ENCODE measurements around the gene GTF2A2. TPM values are rescaled to one million over a fixed set of nuclear protein-coding genes. Genes with fewer than 3 reads are reported as not detected.
"Not testable (repeated sequence)": the region's sequence is repeated elsewhere in the genome, so short reads cannot be mapped to it uniquely, and the experiment has no call there.

The GTF2A2 gene, protein sequence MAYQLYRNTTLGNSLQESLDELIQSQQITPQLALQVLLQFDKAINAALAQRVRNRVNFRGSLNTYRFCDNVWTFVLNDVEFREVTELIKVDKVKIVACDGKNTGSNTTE
- total RNA-seq, result 59.4 and 68.0 TPM in 2 replicates

DNA sequence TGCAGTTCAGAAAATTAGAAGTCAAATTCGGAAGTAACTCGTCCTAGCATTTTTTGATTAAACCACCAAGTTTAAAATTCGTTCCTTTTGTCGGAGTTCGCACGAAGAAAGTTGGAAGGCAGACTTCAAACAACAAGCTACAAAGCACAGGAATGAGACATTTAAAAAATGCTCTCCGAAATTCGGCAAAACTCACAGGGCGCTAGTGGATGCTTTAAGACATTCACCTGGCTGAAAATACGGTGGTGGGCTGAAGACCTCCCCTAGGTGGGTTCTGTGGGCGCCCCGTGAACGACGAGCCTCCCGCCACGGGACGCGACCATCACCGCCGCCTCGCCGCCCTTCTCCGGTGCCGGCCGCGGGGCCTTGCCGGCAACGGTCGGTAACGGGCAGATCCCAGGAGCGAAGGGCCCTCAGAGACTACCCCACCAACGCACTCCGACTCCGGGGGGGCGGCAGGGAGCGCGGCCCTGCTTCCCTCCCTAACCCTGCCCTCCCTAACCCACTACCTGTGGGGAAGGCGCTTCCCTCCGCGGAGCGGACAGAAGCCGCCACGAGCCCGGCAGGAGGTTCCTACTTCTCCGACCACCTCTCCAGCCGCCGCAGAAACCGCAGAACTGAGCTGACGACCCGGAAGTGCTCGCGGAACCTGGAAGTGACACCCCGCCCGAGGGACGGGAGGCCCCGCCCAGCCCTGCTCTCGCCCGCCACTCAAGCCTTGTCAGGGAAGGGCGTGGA lies at the start of gene GTF2A2:
Gene GTF2A2 (minus strand): TSS at position 619 of the 738 bp plus-strand sequence. CDS start 5,238 bp downstream, outside the sequence.
- peak; percentile 88 for DNase-seq (ENCODE audit: low read depth, low spot score)

DNA sequence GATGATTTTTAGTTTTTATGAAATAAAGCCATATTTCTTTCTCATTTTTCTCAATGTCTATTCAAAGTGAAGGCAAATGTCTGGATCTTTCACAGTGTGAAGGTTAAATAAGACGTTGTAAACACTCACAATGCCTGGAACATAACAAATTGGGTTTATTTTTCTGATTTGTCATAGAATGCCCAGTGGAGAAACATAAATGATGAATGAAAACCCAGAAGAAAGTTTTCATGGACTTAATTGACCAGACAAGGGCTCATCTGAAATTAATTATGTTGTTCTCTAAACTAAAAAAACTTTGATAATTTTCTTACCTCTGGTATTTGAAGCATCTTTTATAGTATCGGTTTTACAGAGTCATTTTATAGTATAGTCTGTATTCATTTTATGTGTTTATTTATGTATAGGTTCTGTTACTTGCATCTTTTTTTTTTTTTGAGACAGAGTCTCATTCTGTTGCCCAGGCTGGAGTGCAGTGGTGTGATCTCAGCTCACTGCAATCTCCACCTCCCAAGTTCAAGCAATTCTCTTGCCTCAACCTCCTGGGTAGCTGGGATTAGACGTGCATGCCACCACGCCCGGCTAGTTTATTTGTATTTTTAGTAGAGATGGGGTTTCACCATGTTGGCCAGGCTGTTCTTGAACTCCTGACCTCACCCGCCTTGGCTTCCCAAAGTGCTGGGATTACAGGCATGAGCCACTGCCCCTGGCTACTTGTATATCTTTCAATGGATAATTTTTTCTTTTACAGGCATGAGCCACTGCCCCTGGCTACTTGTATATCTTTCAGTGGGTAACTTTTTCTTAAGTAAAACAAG lies 46.9 kb upstream of the GTF2A2 start:
- DNase-seq (ENCODE audit: low read depth, low spot score), result no peak

GRCh38 chr15:59702351-59702750 lies 45.0 kb upstream of the GTF2A2 start:
- no peak for DNase-seq (ENCODE audit: low read depth, low spot score)

- no peak for DNase-seq (ENCODE audit: low read depth, low spot score)
Observed at GRCh38 chr15:59701880-59702279, 44.6 kb upstream of the GTF2A2 start.

GRCh38 chr15:59699810-59700431 lies 42.6 kb upstream of the GTF2A2 start:
- no peak for DNase-seq (ENCODE audit: low read depth, low spot score)

GRCh38 chr15:59698065-59698464 lies 40.8 kb upstream of the GTF2A2 start:
- DNase-seq (ENCODE audit: low read depth, low spot score), result not testable (repeated sequence)

GRCh38 chr15:59696332-59696731 lies 39.0 kb upstream of the GTF2A2 start:
- no peak for DNase-seq (ENCODE audit: low read depth, low spot score)

- no peak for DNase-seq (ENCODE audit: low read depth, low spot score)
Observed at GRCh38 chr15:59694779-59695178, 37.5 kb upstream of the GTF2A2 start.

GRCh38 chr15:59691194-59691805 lies 34.0 kb upstream of the GTF2A2 start:
- no peak for DNase-seq (ENCODE audit: low read depth, low spot score)

- DNase-seq (ENCODE audit: low read depth, low spot score), result no peak
Observed at GRCh38 chr15:59689626-59690236, 32.4 kb upstream of the GTF2A2 start.

DNA sequence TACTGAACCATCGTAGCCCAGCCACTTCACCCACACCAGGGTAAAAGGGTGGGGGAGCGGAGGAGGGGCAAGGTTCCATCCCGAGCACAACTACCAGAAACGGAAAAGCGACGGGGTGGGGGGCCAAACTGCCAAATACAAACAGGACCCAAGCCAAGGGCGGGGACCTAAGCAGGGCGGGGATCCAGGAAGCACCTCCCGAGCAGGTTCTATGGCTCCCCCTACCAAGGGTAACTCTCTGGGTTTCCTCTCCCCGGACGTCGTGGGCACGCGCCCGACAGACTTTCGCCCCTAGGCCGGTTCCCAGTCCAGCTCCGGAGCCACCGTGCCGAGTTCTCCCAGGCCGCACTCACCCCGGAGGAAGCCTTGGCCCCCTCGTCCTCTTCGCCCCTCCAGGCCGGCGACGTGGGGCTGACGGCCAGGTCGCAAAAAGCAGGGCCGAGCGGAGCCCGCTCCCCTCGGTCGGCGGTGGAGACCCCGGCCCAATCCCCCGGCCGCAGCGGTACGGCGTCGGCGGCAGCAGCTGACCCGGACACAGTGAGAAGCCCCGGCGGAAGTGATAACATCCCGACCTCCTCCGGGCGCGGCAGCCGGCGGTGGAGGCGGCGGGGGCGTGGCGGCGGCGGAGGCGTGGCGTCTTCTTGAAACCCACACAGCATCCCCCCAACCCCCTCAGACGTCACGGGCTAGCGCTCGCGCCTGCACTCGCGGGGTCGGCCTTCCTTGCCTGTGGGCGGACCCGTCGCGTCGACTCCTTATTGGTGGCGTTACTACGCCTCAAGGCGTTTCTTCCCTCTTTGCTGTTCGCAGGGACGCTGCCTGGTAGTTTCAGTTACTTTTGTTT lies 31.7 kb upstream of the GTF2A2 start, which contains the start of gene BNIP2:
Gene BNIP2 (minus strand): TSS at position 539 of the 844 bp plus-strand sequence. CDS start 6,863 bp downstream, outside the sequence.
- peak; percentile 98 for DNase-seq (ENCODE audit: low read depth, low spot score)

DNA sequence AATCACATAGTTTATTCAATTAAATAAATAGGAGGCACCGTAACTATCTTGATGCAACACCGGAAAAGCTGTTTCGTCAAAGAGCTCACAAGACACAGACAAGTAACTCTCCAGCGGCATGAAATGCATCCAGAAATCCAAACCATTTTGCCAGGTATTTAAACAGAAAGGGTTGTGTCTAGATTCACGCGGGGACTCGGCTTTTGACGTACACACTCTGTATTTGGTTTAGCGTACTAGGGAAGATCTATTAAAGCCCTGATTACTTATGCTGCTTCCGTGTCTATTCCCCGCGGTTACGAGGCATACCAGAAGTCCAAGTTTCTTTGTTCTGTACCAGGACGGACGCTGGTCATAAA lies 31.1 kb upstream of the GTF2A2 start:
- DNase-seq (ENCODE audit: low read depth, low spot score), result no peak

DNA sequence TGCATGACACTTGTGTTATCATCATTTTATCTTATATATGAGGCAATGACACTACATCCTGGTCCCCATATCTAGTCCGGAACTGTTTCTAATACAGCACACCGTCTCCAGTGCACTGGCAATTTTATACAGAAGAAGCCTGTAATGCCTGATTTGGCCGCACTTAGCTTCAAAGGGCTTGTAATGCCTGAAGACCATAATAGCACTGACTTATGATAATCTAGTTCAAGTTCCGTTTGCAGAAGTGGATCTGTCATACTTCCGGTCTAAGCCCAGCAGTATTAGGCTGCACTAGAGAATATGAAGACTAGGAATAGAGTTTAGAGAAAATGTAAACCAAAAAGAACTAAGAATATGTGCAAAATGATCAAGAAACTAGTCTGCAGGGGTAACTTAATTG lies 30.5 kb upstream of the GTF2A2 start:
- no peak for DNase-seq (ENCODE audit: low read depth, low spot score)

- no peak for DNase-seq (ENCODE audit: low read depth, low spot score)
Observed at GRCh38 chr15:59686389-59686788, 29.1 kb upstream of the GTF2A2 start.

DNA sequence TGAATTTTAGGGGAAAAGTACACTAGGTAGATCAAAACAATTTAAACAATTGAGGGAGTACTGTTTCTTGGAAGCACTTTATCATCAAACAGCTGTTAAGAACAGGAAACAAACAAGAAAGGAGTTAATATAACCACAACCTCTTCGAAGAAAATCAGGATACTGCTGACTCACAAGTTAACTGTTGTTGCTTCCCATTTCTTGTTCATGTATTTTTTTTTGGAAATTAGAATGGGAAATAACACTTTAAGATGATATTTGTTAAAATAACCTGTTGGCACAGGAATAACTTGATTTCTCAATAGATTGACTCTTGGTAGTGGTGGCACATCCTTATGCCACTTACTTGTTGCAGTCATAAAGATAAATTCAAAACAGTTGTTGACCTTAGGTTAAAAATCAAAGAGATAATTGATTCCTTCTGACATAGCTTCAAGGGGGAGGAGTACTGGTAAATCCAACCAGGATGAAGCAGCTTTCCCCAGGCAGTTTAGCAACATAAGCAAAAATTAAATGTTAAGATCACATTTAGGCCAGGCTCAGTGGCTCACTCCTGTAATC lies 28.5 kb upstream of the GTF2A2 start:
- DNase-seq (ENCODE audit: low read depth, low spot score), result peak; percentile 60

DNA sequence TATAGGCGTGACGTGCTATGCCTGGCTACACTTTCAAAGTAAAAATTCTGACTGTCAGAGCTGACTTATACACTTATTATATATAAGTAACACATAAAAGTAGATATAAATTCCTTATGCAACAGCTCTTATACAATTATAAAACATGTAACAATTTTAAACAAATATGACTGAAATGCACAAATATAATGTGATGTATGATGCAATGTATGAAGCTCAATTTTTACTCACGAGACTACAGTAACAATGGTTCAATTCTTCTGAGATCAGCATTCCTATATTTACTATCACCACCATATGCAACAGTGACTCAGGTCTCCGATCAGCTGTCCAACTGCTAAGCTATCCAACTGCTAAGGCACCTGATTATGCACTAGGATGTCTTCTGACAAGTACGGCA lies 23.6 kb upstream of the GTF2A2 start:
- DNase-seq (ENCODE audit: low read depth, low spot score), result no peak

DNA sequence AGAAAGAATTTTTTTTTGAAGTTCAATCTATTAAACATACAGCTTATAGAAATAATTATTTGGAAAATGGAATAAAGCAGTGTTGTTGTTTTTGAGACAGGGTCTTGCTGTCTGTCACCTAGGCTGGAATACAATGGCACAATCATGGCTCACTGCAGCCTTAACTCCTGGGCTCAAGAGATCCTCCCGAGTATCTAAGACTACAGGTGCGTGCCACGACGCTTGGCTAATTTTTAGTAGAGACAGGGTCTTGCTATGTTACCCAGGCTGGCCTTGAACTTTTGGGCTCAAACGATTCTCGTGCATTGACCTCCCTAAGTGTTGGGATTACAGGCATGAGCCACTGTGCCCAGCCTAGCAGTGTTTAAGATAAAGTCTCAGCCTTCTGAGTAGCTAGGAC lies 23.0 kb upstream of the GTF2A2 start:
- DNase-seq (ENCODE audit: low read depth, low spot score), result no peak

DNA sequence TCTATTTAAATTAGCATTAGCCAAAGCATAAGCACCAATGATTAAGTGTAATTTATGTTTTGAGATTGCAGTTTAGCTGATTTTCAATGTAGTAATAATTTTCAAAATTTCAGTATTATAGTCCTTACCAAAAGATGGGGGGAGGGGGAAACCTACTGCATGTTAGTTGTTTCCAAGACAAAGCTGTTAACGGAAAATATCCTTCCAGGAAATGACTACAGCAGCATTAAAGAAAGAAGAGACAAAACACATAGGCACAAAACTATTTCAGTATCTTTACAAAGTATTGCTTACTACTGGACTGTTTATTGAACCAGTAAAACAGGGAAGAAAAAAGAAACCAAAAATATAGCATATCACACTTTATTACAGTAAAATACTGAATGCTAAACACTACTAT lies 21.3 kb upstream of the GTF2A2 start:
- DNase-seq (ENCODE audit: low read depth, low spot score), result peak; percentile 71

DNA sequence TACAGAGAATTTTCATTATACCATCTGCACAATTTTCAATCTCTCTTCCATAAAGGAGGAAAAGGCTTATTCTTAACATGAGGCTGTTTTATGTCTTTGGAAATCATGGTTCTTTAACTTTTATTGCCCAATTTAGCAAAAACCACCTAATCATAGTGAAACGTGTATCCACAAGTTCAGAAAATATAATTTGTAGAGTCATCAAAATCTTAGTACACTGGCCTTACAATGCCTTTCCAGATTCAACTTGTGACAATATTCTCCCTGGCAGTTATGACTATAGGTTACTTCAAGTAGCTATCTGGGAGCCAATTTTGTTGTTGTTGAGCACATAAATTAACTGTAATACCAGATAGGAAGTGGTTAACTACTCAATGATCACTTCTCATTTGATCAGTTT lies 20.9 kb upstream of the GTF2A2 start:
- DNase-seq (ENCODE audit: low read depth, low spot score), result no peak

DNA sequence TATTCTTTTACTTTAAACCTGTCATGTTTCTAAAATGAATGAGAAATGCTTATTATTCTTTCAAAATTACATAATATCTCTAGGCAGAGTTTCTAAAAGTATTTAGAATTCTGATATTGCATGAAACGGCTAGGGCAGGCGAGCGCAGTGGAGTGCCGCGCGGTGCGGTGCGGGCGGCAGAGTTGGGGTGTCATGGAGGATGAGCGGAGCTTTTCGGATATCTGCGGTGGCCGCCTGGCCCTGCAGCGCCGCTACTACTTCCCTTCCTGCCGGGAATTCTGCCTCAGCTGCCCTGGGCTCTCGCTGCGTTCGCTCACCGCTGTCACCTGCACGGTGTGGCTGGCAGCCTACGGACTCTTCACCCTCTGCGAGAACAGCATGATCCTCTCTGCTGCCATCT lies 19.2 kb upstream of the GTF2A2 start:
- DNase-seq (ENCODE audit: low read depth, low spot score), result no peak
